ENCODE results near the gene COL28A1. TPM values are rescaled to one million over a fixed set of nuclear protein-coding genes. Genes with fewer than 3 reads are reported as not detected.

COL28A1 gene
- total and polyA plus RNA-seq, 12 donors = 0.35 to 8.1 (median 1.5) TPM

DNA sequence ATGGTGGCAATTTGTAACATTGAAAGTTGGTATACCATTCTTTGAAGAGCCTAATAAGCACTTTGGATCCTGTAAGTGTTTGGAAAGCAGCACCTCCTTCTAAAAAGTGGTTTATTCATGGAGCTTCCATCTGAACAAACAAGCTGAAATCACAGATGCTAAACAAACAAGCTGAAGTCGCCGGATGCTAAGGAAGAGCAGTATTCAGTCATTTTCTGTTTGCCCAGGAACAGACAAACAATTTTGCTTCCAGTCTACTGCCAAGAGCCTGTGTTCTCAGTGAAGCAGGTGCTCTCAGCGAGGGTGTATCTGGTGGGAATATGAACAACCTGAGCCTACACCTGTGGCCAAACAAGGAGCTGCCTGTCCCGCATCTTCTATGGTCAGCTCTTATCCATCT, 6.3 kb downstream of the COL28A1 start:
- TF ChIP-seq, protein P1, sequence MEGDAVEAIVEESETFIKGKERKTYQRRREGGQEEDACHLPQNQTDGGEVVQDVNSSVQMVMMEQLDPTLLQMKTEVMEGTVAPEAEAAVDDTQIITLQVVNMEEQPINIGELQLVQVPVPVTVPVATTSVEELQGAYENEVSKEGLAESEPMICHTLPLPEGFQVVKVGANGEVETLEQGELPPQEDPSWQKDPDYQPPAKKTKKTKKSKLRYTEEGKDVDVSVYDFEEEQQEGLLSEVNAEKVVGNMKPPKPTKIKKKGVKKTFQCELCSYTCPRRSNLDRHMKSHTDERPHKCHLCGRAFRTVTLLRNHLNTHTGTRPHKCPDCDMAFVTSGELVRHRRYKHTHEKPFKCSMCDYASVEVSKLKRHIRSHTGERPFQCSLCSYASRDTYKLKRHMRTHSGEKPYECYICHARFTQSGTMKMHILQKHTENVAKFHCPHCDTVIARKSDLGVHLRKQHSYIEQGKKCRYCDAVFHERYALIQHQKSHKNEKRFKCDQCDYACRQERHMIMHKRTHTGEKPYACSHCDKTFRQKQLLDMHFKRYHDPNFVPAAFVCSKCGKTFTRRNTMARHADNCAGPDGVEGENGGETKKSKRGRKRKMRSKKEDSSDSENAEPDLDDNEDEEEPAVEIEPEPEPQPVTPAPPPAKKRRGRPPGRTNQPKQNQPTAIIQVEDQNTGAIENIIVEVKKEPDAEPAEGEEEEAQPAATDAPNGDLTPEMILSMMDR (IDR thresholded peaks at IDR 0.05) = no peak
- WGBS, 2 donors = 91% methylated on average over 4 of the region's 4 CpGs
- Histone ChIP-seq H3K36me3 (no peaks in the 10 kb centered on the region), H3K27ac (no peak overlapping the region), H3K4me1 (no peaks in the 10 kb centered on the region), H3K4me3 (no peak overlapping the region), H3K9me3 (no peaks in the 10 kb centered on the region), H3K27me3 (peaks cover 0 to 5% (median 0%) of the 10 kb centered on the region in 7 donors)
- DNase-seq (no peak), ATAC-seq (no peak)
- intact Hi-C loops (cut with DNase I) = no loop called here

GRCh38 chr7:7527047-7527446, 8.6 kb downstream of the COL28A1 start:
- Histone ChIP-seq H3K27me3 (no peaks in the 10 kb centered on the region), H3K9me3 (no peaks in the 10 kb centered on the region), H3K27ac (no peak overlapping the region), H3K36me3 (no peaks in the 10 kb centered on the region), H3K4me1 (no peaks in the 10 kb centered on the region), H3K4me3 (no peak overlapping the region)
- intact Hi-C loops (cut with DNase I) = no loop called here
- ATAC-seq = no peak
- no peak for DNase-seq
- 86 to 87% methylated on average over 3 of the region's 3 CpGs for WGBS, 2 donors
- TF ChIP-seq, protein P1 (IDR thresholded peaks at IDR 0.05) = no peak

DNA sequence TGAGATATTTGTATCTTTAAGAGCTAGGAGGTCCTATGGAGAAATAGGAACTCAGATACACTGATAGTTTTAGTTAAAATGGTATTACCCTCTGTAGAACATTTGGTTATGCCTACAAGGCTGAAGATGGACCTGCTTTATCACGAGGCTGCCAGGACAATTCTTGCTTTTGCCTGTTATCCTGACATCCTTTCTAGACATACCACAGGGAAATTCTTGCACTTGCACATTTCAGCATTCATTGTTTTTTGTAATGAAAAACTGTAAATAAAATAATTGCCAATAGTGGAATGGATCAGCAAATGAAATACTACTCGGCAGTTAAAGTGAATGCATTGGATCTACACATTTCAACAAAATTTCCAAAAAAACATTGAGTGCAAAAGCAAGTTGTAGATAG, 9.7 kb downstream of the COL28A1 start:
- Histone ChIP-seq H3K4me3 (no peak overlapping the region), H3K36me3 (no peaks in the 10 kb centered on the region), H3K27me3 (no peaks in the 10 kb centered on the region), H3K9me3 (no peaks in the 10 kb centered on the region), H3K27ac (no peak overlapping the region), H3K4me1 (no peaks in the 10 kb centered on the region)
- TF ChIP-seq, protein P1 (IDR thresholded peaks at IDR 0.05) = no peak
- WGBS, 2 donors = 90 to 91% methylated on average over 2 of the region's 2 CpGs
- intact Hi-C loops (cut with DNase I) = no loop called here
- ATAC-seq (no peak), DNase-seq (no peak)

GRCh38 chr7:7524121-7524520, 11.6 kb downstream of the COL28A1 start:
- H3K27ac ChIP-seq = no peak overlapping the region
- H3K27me3 ChIP-seq = no peaks in the 10 kb centered on the region
- TF ChIP-seq, protein P1 (IDR thresholded peaks at IDR 0.05) = no peak
- DNase-seq = no peak
- no peak overlapping the region for H3K4me3 ChIP-seq
- no peaks in the 10 kb centered on the region for H3K36me3 ChIP-seq
- intact Hi-C loops (cut with DNase I) = no loop called here
- H3K9me3 ChIP-seq = no peaks in the 10 kb centered on the region
- no peak for ATAC-seq
- H3K4me1 ChIP-seq = no peaks in the 10 kb centered on the region
- 74 to 75% methylated on average over 3 of the region's 3 CpGs for WGBS, 2 donors

GRCh38 chr7:7522421-7522820, 13.3 kb downstream of the COL28A1 start:
- TF ChIP-seq, protein P1 (IDR thresholded peaks at IDR 0.05) = no peak
- ATAC-seq (no peak), DNase-seq (no peak)
- no peaks in the 10 kb centered on the region for H3K4me1 ChIP-seq
- no peaks in the 10 kb centered on the region for H3K36me3 ChIP-seq
- H3K27me3 ChIP-seq = no peaks in the 10 kb centered on the region
- H3K4me3 ChIP-seq = no peak overlapping the region
- H3K27ac ChIP-seq = no peak overlapping the region
- H3K9me3 ChIP-seq = no peaks in the 10 kb centered on the region
- WGBS, 2 donors = 77 to 87% methylated on average over 3 of the region's 3 CpGs
- intact Hi-C loops (cut with DNase I) = no loop called here

Data from heart right ventricle (tissue), 16 donors.